ENCODE results near the gene CNN1. TPM values are rescaled to one million over a fixed set of nuclear protein-coding genes. Genes with fewer than 3 reads are reported as not detected.

Gene CNN1
- total and polyA plus RNA-seq, 2 of the 8 experiments (the other 6 are each of a cell fraction or from before 2014, with no cell fraction given): 29.8 to 50.8 TPM

GRCh38 chr19:11505504-11506100, 33.0 kb upstream of the CNN1 start, which contains the start of gene ZNF653 (continued):
- TF ChIP-seq HDAC6 (IDR thresholded peaks at IDR 0.05; ENCODE audit: low read depth, low read length) (no peak), POU5F1 (IDR thresholded peaks at IDR 0.05; ENCODE audit: low read depth, low read length) (no peak), MAFK (IDR thresholded peaks at IDR 0.05; ENCODE audit: low read depth, low read length) (no peak), SIX5 (IDR thresholded peaks at IDR 0.05; ENCODE audit: low read depth, low read length) (0 out of 2 replicates have a peak, but pooled peaks have one; percentile 21), JUN (IDR thresholded peaks at IDR 0.05; ENCODE audit: low read depth, low read length) (no peak), NANOG (IDR thresholded peaks at IDR 0.05; ENCODE audit: insufficient read depth, low read depth, low read length, poor library complexity, severe bottlenecking) (no peak), SRF (IDR thresholded peaks at IDR 0.05; ENCODE audit: low read depth, low read length) (peak; percentile 73), RAD21 (IDR thresholded peaks at IDR 0.05 in 1 of 2, conservative IDR thresholded peaks at IDR 0.05 in 1 of 2; ENCODE audit: low read depth in 2 of 2, low read length in 2 of 2) (no peak), EP300 (IDR thresholded peaks at IDR 0.05; ENCODE audit: borderline replicate concordance in 1 of 2, low read depth in 2 of 2, low read length in 2 of 2) (no peak), CBX8 (IDR thresholded peaks at IDR 0.05; ENCODE audit: borderline replicate concordance, low read depth, low read length) (no peak), ZNF274 (IDR thresholded peaks at IDR 0.05; ENCODE audit: borderline replicate concordance, extremely low read depth, low read length) (no peak), SIRT6 (IDR thresholded peaks at IDR 0.05; ENCODE audit: low read length) (no peak), FOSL1 (IDR thresholded peaks at IDR 0.05; ENCODE audit: insufficient read depth, low read depth, low read length) (no peak)
